NCI-H187 (cell line): Measurements from ENCODE around the gene KANK4.
"Not testable (repeated sequence)": the region's sequence is repeated elsewhere in the genome, so short reads cannot be mapped to it uniquely, and the experiment has no call there.

Experiments
- DNase-seq, 2 experiments: peaks; one replicate each; lab custom pipeline; 2025; lab: John Stamatoyannopoulos, UW

The KANK4 gene

GRCh38 chr1:62237950-62238374, 81.3 kb downstream of the KANK4 start:
- no peak for DNase-seq

GRCh38 chr1:62237361-62237760, 81.9 kb downstream of the KANK4 start:
- DNase-seq: no peak

- DNase-seq: no peak
Observed at GRCh38 chr1:62235576-62235975, 83.7 kb downstream of the KANK4 start.

- DNase-seq: no peak
Observed at GRCh38 chr1:62234688-62235087, 84.5 kb downstream of the KANK4 start.

- DNase-seq: no peak
Observed at GRCh38 chr1:62233926-62234450, 85.2 kb downstream of the KANK4 start.

GRCh38 chr1:62232871-62233278, 86.4 kb downstream of the KANK4 start:
- no peak for DNase-seq

- no peak for DNase-seq
Observed at GRCh38 chr1:62230718-62231117, 88.5 kb downstream of the KANK4 start.

- DNase-seq: no peak
Observed at GRCh38 chr1:62229932-62230331, 89.3 kb downstream of the KANK4 start.

- no peak for DNase-seq
Observed at GRCh38 chr1:62229468-62229867, 89.8 kb downstream of the KANK4 start.

GRCh38 chr1:62228883-62229187, 90.4 kb downstream of the KANK4 start:
- no peak for DNase-seq

- DNase-seq: no peak
Observed at GRCh38 chr1:62228136-62228882, 90.9 kb downstream of the KANK4 start.

GRCh38 chr1:62227496-62227895, 91.7 kb downstream of the KANK4 start:
- no peak for DNase-seq

GRCh38 chr1:62224182-62224581, 95.1 kb downstream of the KANK4 start:
- no peak for DNase-seq

- DNase-seq: no peak
Observed at GRCh38 chr1:62222321-62222720, 96.9 kb downstream of the KANK4 start.

- no peak for DNase-seq
Observed at GRCh38 chr1:62221171-62221570, 98.1 kb downstream of the KANK4 start.

- not testable (repeated sequence) for DNase-seq
Observed at GRCh38 chr1:62220456-62220855, 98.8 kb downstream of the KANK4 start.

GRCh38 chr1:62218604-62219003, 100.6 kb downstream of the KANK4 start:
- no peak for DNase-seq

- no peak for DNase-seq
Observed at GRCh38 chr1:62213075-62213914, 105.9 kb downstream of the KANK4 start.

GRCh38 chr1:62212411-62212810, 106.8 kb downstream of the KANK4 start:
- DNase-seq: no peak

- no peak for DNase-seq
Observed at GRCh38 chr1:62210960-62211359, 108.3 kb downstream of the KANK4 start.

- no peak for DNase-seq
Observed at GRCh38 chr1:62209931-62210595, 109.2 kb downstream of the KANK4 start.

- no peak for DNase-seq
Observed at GRCh38 chr1:62208970-62209369, 110.3 kb downstream of the KANK4 start.

- DNase-seq: no peak
Observed at GRCh38 chr1:62208087-62208486, 111.1 kb downstream of the KANK4 start.
